ENCODE data around the gene GATA5.
A peak's percentile ranks its signal among the peaks of the same experiment; 100 is the strongest.

Gene GATA5

GRCh38 chr20:62452475-62453095, 23.2 kb downstream of the GATA5 start:
- no peak for DNase-seq

GRCh38 chr20:62451970-62452369, 23.8 kb downstream of the GATA5 start:
- no peak for DNase-seq

GRCh38 chr20:62451156-62451767, 24.5 kb downstream of the GATA5 start:
- DNase-seq, result no peak

- DNase-seq, result no peak
Measured at GRCh38 chr20:62449951-62450691, 25.7 kb downstream of the GATA5 start.

GRCh38 chr20:62448788-62449187, 27.0 kb downstream of the GATA5 start:
- no peak for DNase-seq

- DNase-seq, result no peak
Measured at GRCh38 chr20:62448038-62448437, 27.8 kb downstream of the GATA5 start.

GRCh38 chr20:62446888-62447869, 28.6 kb downstream of the GATA5 start:
- DNase-seq, result no peak

GRCh38 chr20:62446481-62446880, 29.3 kb downstream of the GATA5 start:
- DNase-seq, result no peak

GRCh38 chr20:62445553-62446340, 30.0 kb downstream of the GATA5 start:
- DNase-seq, result no peak

- no peak for DNase-seq
Measured at GRCh38 chr20:62444286-62444685, 31.5 kb downstream of the GATA5 start.

- DNase-seq, result no peak
Measured at GRCh38 chr20:62441987-62442539, 33.7 kb downstream of the GATA5 start.

GRCh38 chr20:62439218-62439617, 36.6 kb downstream of the GATA5 start:
- no peak for DNase-seq

GRCh38 chr20:62437927-62438326, 37.9 kb downstream of the GATA5 start:
- DNase-seq, result peak; percentile 53 to 71

- no peak for DNase-seq
Measured at GRCh38 chr20:62437496-62437895, 38.3 kb downstream of the GATA5 start.

- DNase-seq, result no peak
Measured at GRCh38 chr20:62436692-62437091, 39.1 kb downstream of the GATA5 start.

- no peak for DNase-seq
Measured at GRCh38 chr20:62433658-62434497, 41.9 kb downstream of the GATA5 start.

- no peak for DNase-seq
Measured at GRCh38 chr20:62430866-62431447, 44.8 kb downstream of the GATA5 start.

GRCh38 chr20:62430311-62430853, 45.4 kb downstream of the GATA5 start:
- DNase-seq, result no peak

- no peak for DNase-seq
Measured at GRCh38 chr20:62429455-62430310, 46.1 kb downstream of the GATA5 start.
